ENCODE measurements around the gene HPS1.

HPS1 gene

DNA sequence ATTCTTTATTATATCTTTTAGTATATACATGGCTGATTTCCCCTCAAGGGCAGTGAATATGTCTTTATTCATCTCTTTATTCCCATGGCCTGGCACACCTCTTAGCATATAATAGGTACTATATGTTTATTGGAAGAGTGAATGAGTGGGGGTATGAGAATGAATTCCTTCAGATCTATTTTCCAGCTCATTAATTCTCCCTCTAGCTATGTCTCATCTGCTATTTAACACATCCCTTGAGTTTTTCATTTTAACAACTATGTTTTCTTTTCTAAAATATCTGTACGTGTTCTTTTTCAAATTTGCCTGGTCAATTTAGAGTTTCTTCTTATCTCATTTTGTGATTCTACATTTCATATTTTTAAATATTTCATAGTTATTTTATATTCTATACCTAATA is 14.4 kb downstream of the HPS1 start:
- no peak for DNase-seq
- H3K9me3 Mint-ChIP-seq, result peaks cover 3% of the 10 kb centered on the region
- no peak overlapping the region for H3K27ac Mint-ChIP-seq
- H3K27me3 Mint-ChIP-seq, result no peaks in the 10 kb centered on the region
- H3K4me1 Mint-ChIP-seq, result no peaks in the 10 kb centered on the region
- no peak overlapping the region for H3K4me3 Mint-ChIP-seq
- peaks cover 65% of the 10 kb centered on the region for H3K36me3 Mint-ChIP-seq
- CTCF ChIA-PET, result no interaction called here

DNA sequence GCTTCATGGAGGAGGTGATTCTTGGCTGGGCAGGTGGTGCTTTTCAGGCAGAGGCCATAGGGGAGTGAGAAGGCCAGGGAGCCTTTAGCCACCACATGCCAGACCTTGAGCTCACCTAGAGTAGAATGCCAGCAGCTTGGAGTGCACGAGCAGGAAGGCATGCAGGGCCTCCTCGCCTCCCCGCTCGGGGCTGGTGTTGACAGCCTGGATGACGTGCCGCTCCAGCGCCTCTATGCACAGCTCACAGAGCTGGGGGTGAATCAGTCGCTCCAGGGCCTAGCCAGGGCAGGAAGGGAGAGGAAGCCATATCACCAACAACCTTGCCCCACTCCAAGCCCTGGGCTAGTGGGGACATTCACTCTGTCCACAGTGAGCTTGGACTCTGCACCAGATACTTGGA is 15.7 kb downstream of the HPS1 start:
- H3K4me3 Mint-ChIP-seq, result no peak overlapping the region
- H3K9me3 Mint-ChIP-seq, result peaks cover 3% of the 10 kb centered on the region
- no peaks in the 10 kb centered on the region for H3K27me3 Mint-ChIP-seq
- CTCF ChIA-PET, result no interaction called here
- DNase-seq, result peak; percentile 8
- peaks cover 62% of the 10 kb centered on the region for H3K36me3 Mint-ChIP-seq
- no peaks in the 10 kb centered on the region for H3K4me1 Mint-ChIP-seq
- H3K27ac Mint-ChIP-seq, result no peak overlapping the region

DNA sequence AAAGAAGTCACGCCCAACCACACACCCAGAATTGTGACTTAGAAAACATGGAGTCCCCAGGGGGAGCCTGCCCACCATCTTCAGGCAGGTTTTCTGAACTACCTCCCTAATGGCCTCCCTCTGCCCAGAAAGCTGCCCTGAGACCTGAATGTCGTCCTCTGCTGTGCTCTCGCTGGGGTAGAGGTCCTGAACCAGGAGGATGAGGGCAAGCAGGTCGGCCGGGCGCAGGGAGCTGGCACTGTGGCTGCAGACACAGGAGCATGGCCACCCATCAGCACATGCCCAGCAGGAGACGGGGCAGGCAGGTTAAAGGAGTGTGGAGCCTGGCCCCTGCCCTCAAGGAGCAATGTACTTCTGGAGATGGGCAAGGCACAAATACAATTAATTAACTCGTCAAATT is 16.3 kb downstream of the HPS1 start:
- H3K36me3 Mint-ChIP-seq, result peaks cover 57% of the 10 kb centered on the region
- H3K27ac Mint-ChIP-seq, result no peak overlapping the region
- peaks cover 3% of the 10 kb centered on the region for H3K9me3 Mint-ChIP-seq
- H3K4me3 Mint-ChIP-seq, result no peak overlapping the region
- no peak for DNase-seq
- CTCF ChIA-PET, result no interaction called here
- no peaks in the 10 kb centered on the region for H3K27me3 Mint-ChIP-seq
- H3K4me1 Mint-ChIP-seq, result no peaks in the 10 kb centered on the region

DNA sequence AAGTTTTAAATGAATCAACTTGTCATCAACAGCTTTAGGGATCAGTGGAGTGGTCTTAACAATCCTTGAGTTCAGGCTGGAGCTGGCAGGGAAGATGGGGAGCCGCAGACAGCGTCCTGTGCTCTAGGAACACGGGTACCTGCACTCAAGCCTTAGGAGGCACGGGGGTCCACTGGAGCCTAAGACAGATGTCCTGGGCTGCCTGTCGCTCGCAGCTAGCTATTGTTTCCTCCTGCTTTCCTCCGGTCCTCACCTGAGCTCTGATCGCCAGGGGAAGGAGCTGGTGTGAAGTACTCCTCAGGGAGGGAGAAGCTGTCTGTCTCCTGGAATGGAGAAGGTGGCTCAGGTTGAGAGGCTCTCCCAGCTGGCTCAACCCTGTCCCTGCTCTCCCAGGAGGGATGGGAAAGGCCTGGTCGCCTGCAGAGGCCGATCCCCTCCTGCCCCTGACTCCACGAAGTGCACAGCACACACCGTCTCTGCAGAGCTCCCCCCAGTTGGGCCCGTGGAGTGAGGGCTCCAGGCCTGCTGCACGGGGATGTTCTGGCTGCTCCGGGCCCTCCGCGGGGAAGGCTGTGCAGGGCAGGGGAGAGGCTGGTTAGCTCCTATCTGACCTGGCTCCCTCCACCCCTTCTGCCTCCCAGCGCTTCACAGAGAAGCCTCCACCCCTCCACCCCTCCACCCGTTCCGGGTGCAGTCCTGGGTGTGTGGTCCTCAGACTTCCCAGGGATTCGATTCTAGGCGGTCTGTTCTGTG is 17.2 kb downstream of the HPS1 start:
- Mint-ChIP-seq H3K4me3 (no peak overlapping the region), H3K4me1 (no peaks in the 10 kb centered on the region), H3K9me3 (peaks cover 3% of the 10 kb centered on the region), H3K27ac (no peak overlapping the region), H3K36me3 (peaks cover 48% of the 10 kb centered on the region), H3K27me3 (no peaks in the 10 kb centered on the region)
- peak; percentile 10 for DNase-seq
- CTCF ChIA-PET, result no interaction called here

DNA sequence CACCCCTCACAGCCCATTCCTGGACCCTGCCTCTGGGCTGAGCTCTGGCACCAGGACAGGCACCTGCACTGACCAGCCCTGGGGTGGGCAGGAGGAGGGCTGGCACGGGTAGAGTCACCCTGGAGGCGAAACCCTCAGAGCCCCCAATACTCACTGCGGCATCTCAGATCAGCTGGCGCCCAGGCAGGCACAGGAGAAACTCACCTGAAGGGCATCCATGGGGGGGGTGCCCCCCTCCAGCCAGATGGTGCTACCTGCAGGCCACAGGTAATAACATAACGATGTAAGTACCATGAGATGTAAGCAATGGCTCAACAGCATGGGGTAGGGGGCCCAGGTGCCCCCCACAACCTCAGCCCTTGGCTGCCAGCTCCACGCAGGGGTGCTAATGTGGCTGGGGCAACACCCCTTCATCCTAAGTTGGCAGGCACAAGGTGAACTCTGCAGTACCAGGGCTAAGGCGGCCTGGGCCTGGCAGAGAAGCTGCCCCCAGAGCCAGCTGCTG is 19.7 kb downstream of the HPS1 start:
- DNase-seq, result no peak
- no peaks in the 10 kb centered on the region for H3K9me3 Mint-ChIP-seq
- peaks cover 33% of the 10 kb centered on the region for H3K36me3 Mint-ChIP-seq
- no peaks in the 10 kb centered on the region for H3K4me1 Mint-ChIP-seq
- CTCF ChIA-PET, result interaction anchor here (1.1 to 3.0 kb wide), 4 partner anchors 9 to 17 kb away, joined by 3 to 18 read pairs (median 9); partner anchors contain the start of gene PYROXD2
- H3K4me3 Mint-ChIP-seq, result no peak overlapping the region
- no peaks in the 10 kb centered on the region for H3K27me3 Mint-ChIP-seq
- no peak overlapping the region for H3K27ac Mint-ChIP-seq

GRCh38 chr10:98425511-98426352 is 21.0 kb downstream of the HPS1 start:
- no peaks in the 10 kb centered on the region for H3K9me3 Mint-ChIP-seq
- peak; percentile 61 for DNase-seq
- peaks cover 21% of the 10 kb centered on the region for H3K36me3 Mint-ChIP-seq
- no peak overlapping the region for H3K4me3 Mint-ChIP-seq
- no peaks in the 10 kb centered on the region for H3K4me1 Mint-ChIP-seq
- no peaks in the 10 kb centered on the region for H3K27me3 Mint-ChIP-seq
- H3K27ac Mint-ChIP-seq, result no peak overlapping the region
- CTCF ChIA-PET, result interaction anchor here (0.7 to 3.0 kb wide), 10 partner anchors 8 to 298 kb away, joined by 3 to 18 read pairs (median 4); partner anchors contain the start of genes HPS1 and PYROXD2

DNA sequence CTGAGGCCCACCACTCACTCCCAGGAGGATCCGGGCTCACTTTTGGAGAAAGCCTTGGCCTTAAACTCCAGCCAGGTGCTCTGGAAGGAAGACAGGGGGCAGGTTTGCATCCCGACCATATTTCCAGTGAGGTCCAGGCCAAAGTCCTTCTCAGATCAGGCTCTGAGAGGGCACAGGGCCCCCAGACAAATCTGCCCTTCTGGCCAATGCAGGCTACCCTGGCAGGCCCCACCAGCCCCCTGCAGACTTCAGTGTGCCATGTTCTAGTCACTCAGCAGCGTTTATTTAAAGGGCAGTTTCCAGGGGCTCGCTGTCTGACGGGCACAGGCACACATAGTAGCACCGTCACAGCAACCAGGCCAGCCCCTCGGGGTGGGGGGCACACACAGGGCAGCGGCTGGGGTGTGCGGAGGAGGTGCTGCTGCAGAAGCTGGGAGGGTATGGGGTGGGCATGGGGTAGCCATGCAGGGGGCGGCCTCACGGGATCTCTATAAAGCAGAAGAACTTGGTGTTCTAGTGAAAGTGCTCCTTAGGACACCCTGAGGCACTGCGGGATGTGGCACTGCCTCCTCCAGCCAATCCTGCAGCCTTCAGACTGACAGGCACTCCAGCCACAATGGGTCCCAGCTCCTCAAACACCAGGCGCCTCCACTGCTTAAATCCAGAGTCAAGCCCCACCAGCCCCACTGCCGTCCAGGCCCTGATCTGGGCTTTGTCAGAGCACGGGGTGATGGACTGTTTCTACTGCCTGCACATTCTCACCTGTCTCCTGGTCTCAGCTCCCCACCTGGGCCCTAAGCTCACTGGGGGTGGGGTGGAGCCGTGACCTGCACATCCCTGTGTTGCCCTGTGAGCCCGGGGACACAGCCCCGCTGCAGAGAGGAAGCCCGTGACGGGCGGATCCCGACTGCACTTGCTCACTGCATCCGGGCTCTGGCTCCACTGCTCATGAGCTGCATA is 22.2 kb downstream of the HPS1 start:
- Mint-ChIP-seq H3K4me1 (no peaks in the 10 kb centered on the region), H3K27ac (no peak overlapping the region), H3K9me3 (no peaks in the 10 kb centered on the region), H3K27me3 (no peaks in the 10 kb centered on the region), H3K36me3 (peaks cover 16% of the 10 kb centered on the region), H3K4me3 (no peak overlapping the region)
- DNase-seq, result peak; percentile 8
- CTCF ChIA-PET, result interaction anchor here (1.4 to 3.0 kb wide), 5 partner anchors 9 to 21 kb away, joined by 3 to 18 read pairs (median 10); partner anchors contain the start of genes HPS1 and PYROXD2

- no peaks in the 10 kb centered on the region for H3K9me3 Mint-ChIP-seq
- H3K27me3 Mint-ChIP-seq, result no peaks in the 10 kb centered on the region
- H3K36me3 Mint-ChIP-seq, result peaks cover 23% of the 10 kb centered on the region
- no peaks in the 10 kb centered on the region for H3K4me1 Mint-ChIP-seq
- no peak overlapping the region for H3K4me3 Mint-ChIP-seq
- CTCF ChIA-PET, result interaction anchor here (0.8 to 3.0 kb wide), 2 partner anchors 14 to 44 kb away, joined by 3 to 15 read pairs; no protein-coding TSS in a partner anchor
- no peak overlapping the region for H3K27ac Mint-ChIP-seq
- DNase-seq, result no peak
These were observed 23.0 kb downstream of the HPS1 start for GRCh38 chr10:98423691-98424120.

DNA sequence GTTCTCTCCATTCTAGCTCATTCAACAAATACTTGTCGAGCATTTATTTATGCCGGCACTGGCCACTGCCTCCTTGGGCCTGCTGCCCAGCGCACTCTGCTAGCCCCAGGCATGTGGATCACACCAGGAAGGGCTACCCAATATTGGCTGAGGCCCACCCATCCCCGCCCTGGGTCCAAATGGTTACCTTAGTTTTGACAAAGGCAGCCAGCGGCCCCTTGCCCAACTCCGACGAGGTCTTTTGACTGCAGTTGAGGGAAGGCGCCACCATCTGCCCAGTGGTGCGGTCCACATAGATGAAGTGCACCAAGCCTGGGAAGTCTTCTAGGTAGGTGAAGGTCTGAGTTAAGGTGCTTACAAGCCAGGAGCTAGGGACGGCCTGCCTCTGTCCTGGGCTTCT is 24.6 kb downstream of the HPS1 start:
- Mint-ChIP-seq H3K4me3 (no peak overlapping the region), H3K27ac (no peak overlapping the region), H3K36me3 (peaks cover 22% of the 10 kb centered on the region), H3K27me3 (no peaks in the 10 kb centered on the region), H3K9me3 (no peaks in the 10 kb centered on the region), H3K4me1 (no peaks in the 10 kb centered on the region)
- CTCF ChIA-PET, result no interaction called here
- peak; percentile 10 for DNase-seq

GRCh38 chr10:98420786-98421185 is 25.9 kb downstream of the HPS1 start:
- peaks cover 19% of the 10 kb centered on the region for H3K36me3 Mint-ChIP-seq
- no peak for DNase-seq

GRCh38 chr10:98419469-98420261 is 27.1 kb downstream of the HPS1 start:
- DNase-seq, result no peak
- no peaks in the 10 kb centered on the region for H3K27me3 Mint-ChIP-seq
- H3K4me3 Mint-ChIP-seq, result no peak overlapping the region
- H3K9me3 Mint-ChIP-seq, result no peaks in the 10 kb centered on the region
- CTCF ChIA-PET, result no interaction called here
- no peak overlapping the region for H3K27ac Mint-ChIP-seq
- H3K4me1 Mint-ChIP-seq, result peaks cover 12% of the 10 kb centered on the region
- H3K36me3 Mint-ChIP-seq, result peaks cover 20% of the 10 kb centered on the region

More at GRCh38 chr10:98420786-98421185, 25.9 kb downstream of the HPS1 start:
- no peaks in the 10 kb centered on the region for H3K27me3 Mint-ChIP-seq
- H3K9me3 Mint-ChIP-seq, result no peaks in the 10 kb centered on the region
- no peak overlapping the region for H3K4me3 Mint-ChIP-seq
- CTCF ChIA-PET, result no interaction called here
- no peak overlapping the region for H3K27ac Mint-ChIP-seq
- peaks cover under 1% of the 10 kb centered on the region for H3K4me1 Mint-ChIP-seq

DNA sequence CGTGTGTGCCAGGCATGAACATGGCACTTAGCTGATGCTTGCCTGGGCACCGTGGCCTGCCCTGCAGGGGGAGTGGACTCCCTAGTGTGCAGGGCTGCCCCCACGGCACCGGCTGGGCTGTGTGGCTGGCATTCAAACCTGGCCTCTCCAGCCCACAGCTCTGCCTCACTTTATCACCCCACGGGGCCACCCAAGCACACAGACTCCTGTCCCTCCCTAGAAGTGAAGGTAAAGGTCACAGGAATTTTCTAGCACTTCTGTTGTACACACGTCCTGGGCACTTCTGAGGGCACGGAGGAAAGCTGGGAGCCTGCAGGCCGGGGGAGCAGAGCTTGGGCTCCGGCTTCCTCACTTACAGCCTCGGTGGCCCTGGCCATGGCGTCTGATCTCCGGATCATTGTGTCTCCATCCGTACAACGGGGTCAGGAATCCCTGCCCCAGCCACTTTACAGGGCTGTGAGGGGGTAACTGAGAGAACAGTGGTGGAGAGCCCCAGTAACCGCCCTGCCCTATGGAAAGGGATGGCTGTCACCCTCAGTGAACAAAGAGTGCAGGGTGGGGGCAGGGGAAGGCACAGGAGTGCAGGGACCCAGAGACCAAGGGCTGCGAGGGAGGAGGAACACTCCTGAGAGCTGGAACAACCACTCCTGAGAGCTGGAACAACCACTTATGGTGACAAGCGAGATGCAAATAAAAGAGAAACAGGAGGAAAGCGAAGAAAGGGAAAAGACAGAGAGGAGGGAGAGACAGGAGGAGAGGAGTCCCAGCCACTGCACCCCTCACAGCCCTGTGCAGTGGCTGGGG is 27.9 kb downstream of the HPS1 start:
- H3K27me3 Mint-ChIP-seq, result no peaks in the 10 kb centered on the region
- no peak for DNase-seq
- H3K4me1 Mint-ChIP-seq, result peaks cover 19% of the 10 kb centered on the region
- CTCF ChIA-PET, result no interaction called here
- H3K36me3 Mint-ChIP-seq, result peaks cover 20% of the 10 kb centered on the region
- H3K4me3 Mint-ChIP-seq, result no peak overlapping the region
- H3K27ac Mint-ChIP-seq, result no peak overlapping the region
- H3K9me3 Mint-ChIP-seq, result no peaks in the 10 kb centered on the region
